HCT116 (cell line): ENCODE data around the gene TENM3. TPM values are rescaled to one million over a fixed set of nuclear protein-coding genes. Genes with fewer than 3 reads are reported as not detected.

Experiments used
- ATAC-seq: fragments of 200-7000 bp; cut with Tn5 transposase; 2 replicates; pipeline ENCODE4 v1.9.1; 2020; ENCODE audit warnings: mild to moderate bottlenecking, moderate library complexity
- BruUV-seq: library from RNA; stranded (reverse); fragments of 400-500 nt; replicated peaks from 2 replicates; lab custom pipeline; 2021; lab: Mats Ljungman, UMichigan
- CTCF ChIA-PET: fragments of 300-600 bp; sonication (Branson Sonifier 250); formaldehyde crosslinking; loops from one replicate; lab custom pipeline; 2021; ENCODE audit warnings: antibody characterized with exemption; lab: Charles Lee
- POLR2A ChIA-PET: fragments of 300-600, 350-600 bp; sonication (Branson Sonifier 250); formaldehyde crosslinking; loops from one replicate; lab custom pipeline; 2021; ENCODE audit warnings: antibody characterized with exemption; lab: Charles Lee
- RAD21 ChIA-PET, 2 experiments: fragments of 300-600 bp; sonication (Branson Sonifier 250); formaldehyde crosslinking; loops; one replicate each; lab custom pipeline; 2023; ENCODE audit warnings: low total read pairs in 2 of 2; ENCODE audit not compliant: uncharacterized antibody in 2 of 2, unreplicated experiment in 2 of 2, low non-redundant PET in 1 of 2; lab: Charles Lee
- DNase-seq: peaks from one replicate; pipeline ENCODE4 v3.0.0-alpha.2; 2010; ENCODE audit warnings: low read depth, low spot score
- H2AFZ ChIP-seq: fragments of 200-600 bp; shearing (Covaris generic), sonication (generic); 2 replicates; pipeline ENCODE4 v1.6.1; 2017; ENCODE audit warnings: low read depth, mixed run types, mixed read lengths, antibody characterized with exemption, low read length; ENCODE audit not compliant: poor library complexity, severe bottlenecking
- H3K27ac ChIP-seq: 2 replicates; pipeline ENCODE4 v1.5.1; 2012; ENCODE audit warnings: low read depth, low read length
- H3K27me3 ChIP-seq: fragments of 200-600 bp; sonication (generic); 2 replicates; pipeline ENCODE4 v1.6.1; 2016; ENCODE audit warnings: mixed run types, low read length, mixed read lengths; ENCODE audit not compliant: insufficient read depth
- H3K36me3 ChIP-seq, 2 experiments: fragments of 200-500 bp in 1 of 2; fragments of 200-600 bp in 1 of 2; sonication (Bioruptor generic) in 1 of 2; sonication (generic) in 1 of 2; 2 replicates each; pipeline versions ENCODE4 v1.5.1 to v1.6.1; 2014 to 2016; ENCODE audit warnings: low read length in 2 of 2, inconsistent platforms in 1 of 2, mixed read lengths in 1 of 2, mixed run types in 1 of 2; ENCODE audit not compliant: insufficient read depth in 2 of 2, control insufficient read depth in 1 of 2
- H3K4me1 ChIP-seq, 2 experiments: fragments of 200-600 bp in 1 of 2; sonication (generic) in 1 of 2; 2 replicates each; pipeline versions ENCODE4 v1.5.1 to v1.6.1; 2012 to 2017; ENCODE audit warnings: low read length in 2 of 2, inconsistent platforms in 1 of 2, mild to moderate bottlenecking in 1 of 2, mixed read lengths in 1 of 2, mixed run types in 1 of 2, moderate library complexity in 1 of 2; ENCODE audit not compliant: insufficient read depth in 2 of 2, control insufficient read depth in 1 of 2
- H3K4me2 ChIP-seq: fragments of 200-600 bp; sonication (generic); 2 replicates; pipeline ENCODE4 v1.6.1; 2017; ENCODE audit warnings: mixed run types, low read length, mixed read lengths
- H3K4me3 ChIP-seq, 2 experiments: fragments of 200-600 bp in 1 of 2; sonication (generic) in 1 of 2; replicated peaks in 1 of 2; 2 replicates each; pipeline ENCODE4 v1.5.1; 2011 to 2016; ENCODE audit warnings: low read length in 2 of 2, control low read depth in 1 of 2, low read depth in 1 of 2, mild to moderate bottlenecking in 1 of 2, mixed read lengths in 1 of 2, mixed run types in 1 of 2
- H3K79me2 ChIP-seq: fragments of 200-600 bp; sonication (generic); 2 replicates; pipeline ENCODE4 v1.6.1; 2017; ENCODE audit warnings: mild to moderate bottlenecking, mixed run types, low read length, moderate library complexity, mixed read lengths; ENCODE audit not compliant: insufficient read depth
- H3K9ac ChIP-seq: fragments of 200-600 bp; sonication (generic); 2 replicates; pipeline ENCODE4 v1.6.1; 2016; ENCODE audit warnings: low read length, mixed read lengths
- H3K9me2 ChIP-seq: fragments of 200-600 bp; sonication (generic), shearing (Covaris generic); 2 replicates; pipeline ENCODE4 v1.6.1; 2017; ENCODE audit warnings: mixed run types, mild to moderate bottlenecking, moderate library complexity; ENCODE audit not compliant: insufficient read depth
- H3K9me3 ChIP-seq, 2 experiments: fragments of 200-500 bp in 1 of 2; fragments of 200-600 bp in 1 of 2; sonication (Bioruptor generic) in 1 of 2; sonication (generic) in 1 of 2; 2 replicates each; pipeline ENCODE4 v1.6.1; 2014 to 2017; ENCODE audit warnings: low read length in 2 of 2, mixed read lengths in 2 of 2, inconsistent platforms in 1 of 2, low read depth in 1 of 2, mild to moderate bottlenecking in 1 of 2, mixed run types in 1 of 2, moderate library complexity in 1 of 2; ENCODE audit not compliant: control insufficient read depth in 1 of 2, insufficient read depth in 1 of 2
- H4K20me1 ChIP-seq: fragments of 200-600 bp; sonication (generic), shearing (Covaris generic); 2 replicates; pipeline ENCODE4 v1.6.1; 2017; ENCODE audit warnings: mixed run types, mild to moderate bottlenecking, moderate library complexity; ENCODE audit not compliant: insufficient read depth
- CBX3 ChIP-seq: IDR thresholded peaks from 2 replicates; pipeline ENCODE4 v1.6.1; 2012; ENCODE audit warnings: low read depth
- CEBPB ChIP-seq: IDR thresholded peaks from 2 replicates; pipeline ENCODE4 v1.6.1; 2012; ENCODE audit warnings: low read depth
- EGR1 ChIP-seq: IDR thresholded peaks from 2 replicates; pipeline ENCODE4 v1.6.1; 2012; ENCODE audit warnings: low read depth
- ELF1 ChIP-seq: IDR thresholded peaks from 2 replicates; pipeline ENCODE4 v1.6.1; 2012; ENCODE audit warnings: low read depth, borderline replicate concordance
- EZH2 ChIP-seq: fragments of 200-600 bp; sonication (generic); IDR thresholded peaks from 2 replicates; pipeline ENCODE4 v1.6.1; 2017; ENCODE audit warnings: antibody characterized with exemption, mixed run types
- EZH2phosphoT487 ChIP-seq: fragments of 200-600 bp; IDR thresholded peaks from 2 replicates; pipeline ENCODE4 v1.6.1; 2018; ENCODE audit warnings: antibody characterized with exemption, borderline replicate concordance
- FOSL1 ChIP-seq: IDR thresholded peaks from 2 replicates; pipeline ENCODE4 v1.6.1; 2012; ENCODE audit warnings: low read depth
- POLR2AphosphoS5 ChIP-seq: IDR thresholded peaks from 2 replicates; pipeline ENCODE4 v1.6.1; 2011; ENCODE audit warnings: mild to moderate bottlenecking, low read depth, low read length, moderate library complexity
- RAD21 ChIP-seq: IDR thresholded peaks from 2 replicates; pipeline ENCODE4 v1.6.1; 2012; ENCODE audit warnings: low read depth, mild to moderate bottlenecking
- SP1 ChIP-seq: IDR thresholded peaks from 2 replicates; pipeline ENCODE4 v1.6.1; 2012; ENCODE audit warnings: low read depth
- SRF ChIP-seq: IDR thresholded peaks from 2 replicates; pipeline ENCODE4 v1.6.1; 2012; ENCODE audit warnings: low read depth
- TCF7L2 ChIP-seq: IDR thresholded peaks from 2 replicates; pipeline ENCODE4 v1.7.0; 2011; ENCODE audit warnings: borderline replicate concordance, inconsistent platforms; ENCODE audit not compliant: insufficient read depth, insufficient read length; ENCODE audit errors: extremely low read depth
- YY1 ChIP-seq: IDR thresholded peaks from 2 replicates; pipeline ENCODE4 v1.6.1; 2011; ENCODE audit warnings: low read length, low read depth, moderate library complexity, mild to moderate bottlenecking; ENCODE audit not compliant: insufficient replicate concordance; ENCODE audit errors: extremely low read depth
- ZBTB33 ChIP-seq: IDR thresholded peaks from 2 replicates; pipeline ENCODE4 v1.6.1; 2011; ENCODE audit warnings: mild to moderate bottlenecking, low read length, moderate library complexity; ENCODE audit not compliant: insufficient replicate concordance; ENCODE audit errors: extremely low read depth
- ZNF274 ChIP-seq: fragments of 200-500 bp; sonication (Bioruptor generic); IDR thresholded peaks from 2 replicates; pipeline ENCODE4 v1.6.1; 2014; ENCODE audit warnings: mild to moderate bottlenecking, low read depth, low read length, inconsistent platforms
- intact Hi-C: fragments of 100-400 bp; cut with micrococcal nuclease; formaldehyde crosslinking; loops from 2 replicates; pipeline ENCODE4 v1.10.0; 2022
- total RNA-seq: library from RNA; stranded (reverse); gene quantifications from one replicate; pipeline ENCODE4 v1.2.1, GENCODE V29; 2021; ENCODE audit not compliant: unreplicated experiment
- TF ChIP-seq, protein P1 (sequence below), 3 experiments: fragments of 200-600 bp in 1 of 3; sonication (generic) in 1 of 3; IDR thresholded peaks in 2 of 3; conservative IDR thresholded peaks in 1 of 3; 2 replicates each; pipeline ENCODE4 v1.5.1; 2012 to 2017; ENCODE audit warnings: low read depth in 2 of 3, low read length in 2 of 3, antibody characterized with exemption in 1 of 3, borderline replicate concordance in 1 of 3, control low read depth in 1 of 3, mild to moderate bottlenecking in 1 of 3, mixed read lengths in 1 of 3, mixed run types in 1 of 3, moderate library complexity in 1 of 3; ENCODE audit not compliant: insufficient read depth in 1 of 3
- TF ChIP-seq, protein P2 (sequence below): IDR thresholded peaks from 2 replicates; pipeline ENCODE4 v1.6.1; 2012; ENCODE audit warnings: low read depth

TENM3 gene
- total RNA-seq, 1 experiment from 2014 or later: 0.54 TPM

GRCh38 chr4:182616476-182616875, 373.3 kb downstream of the TENM3 start:
- Histone ChIP-seq H3K9ac (no peak overlapping the region), H3K4me2 (no peak overlapping the region), H3K9me3 (no peaks in the 10 kb centered on the region), H3K27ac (no peak overlapping the region), H3K4me3 (no peak overlapping the region), H3K4me1 (no peaks in the 10 kb centered on the region), H3K36me3 (no peaks in the 10 kb centered on the region), H2AFZ (no peak overlapping the region), H3K27me3 (peaks cover 29% of the 10 kb centered on the region), H4K20me1 (no peaks in the 10 kb centered on the region), H3K79me2 (no peaks in the 10 kb centered on the region), H3K9me2 (no peaks in the 10 kb centered on the region)
- CTCF ChIA-PET: no interaction called here
- POLR2A ChIA-PET: no interaction called here
- RAD21 ChIA-PET: no interaction called here
- no peak for TF ChIP-seq RAD21
- TF ChIP-seq YY1: no peak
- TF ChIP-seq CEBPB: no peak
- TF ChIP-seq, protein P1, sequence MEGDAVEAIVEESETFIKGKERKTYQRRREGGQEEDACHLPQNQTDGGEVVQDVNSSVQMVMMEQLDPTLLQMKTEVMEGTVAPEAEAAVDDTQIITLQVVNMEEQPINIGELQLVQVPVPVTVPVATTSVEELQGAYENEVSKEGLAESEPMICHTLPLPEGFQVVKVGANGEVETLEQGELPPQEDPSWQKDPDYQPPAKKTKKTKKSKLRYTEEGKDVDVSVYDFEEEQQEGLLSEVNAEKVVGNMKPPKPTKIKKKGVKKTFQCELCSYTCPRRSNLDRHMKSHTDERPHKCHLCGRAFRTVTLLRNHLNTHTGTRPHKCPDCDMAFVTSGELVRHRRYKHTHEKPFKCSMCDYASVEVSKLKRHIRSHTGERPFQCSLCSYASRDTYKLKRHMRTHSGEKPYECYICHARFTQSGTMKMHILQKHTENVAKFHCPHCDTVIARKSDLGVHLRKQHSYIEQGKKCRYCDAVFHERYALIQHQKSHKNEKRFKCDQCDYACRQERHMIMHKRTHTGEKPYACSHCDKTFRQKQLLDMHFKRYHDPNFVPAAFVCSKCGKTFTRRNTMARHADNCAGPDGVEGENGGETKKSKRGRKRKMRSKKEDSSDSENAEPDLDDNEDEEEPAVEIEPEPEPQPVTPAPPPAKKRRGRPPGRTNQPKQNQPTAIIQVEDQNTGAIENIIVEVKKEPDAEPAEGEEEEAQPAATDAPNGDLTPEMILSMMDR (IDR thresholded peaks at IDR 0.05 in 2 of 3, conservative IDR thresholded peaks at IDR 0.05 in 1 of 3; ENCODE audit: borderline replicate concordance in 1 of 3, insufficient read depth in 1 of 3, low read depth in 2 of 3, low read length in 2 of 3): no peak
- no peak for TF ChIP-seq EZH2
- TF ChIP-seq SP1: no peak
- TF ChIP-seq ZBTB33: no peak
- TF ChIP-seq ZNF274: no peak
- TF ChIP-seq SRF: no peak
- no peak for TF ChIP-seq CBX3
- TF ChIP-seq, protein P2, sequence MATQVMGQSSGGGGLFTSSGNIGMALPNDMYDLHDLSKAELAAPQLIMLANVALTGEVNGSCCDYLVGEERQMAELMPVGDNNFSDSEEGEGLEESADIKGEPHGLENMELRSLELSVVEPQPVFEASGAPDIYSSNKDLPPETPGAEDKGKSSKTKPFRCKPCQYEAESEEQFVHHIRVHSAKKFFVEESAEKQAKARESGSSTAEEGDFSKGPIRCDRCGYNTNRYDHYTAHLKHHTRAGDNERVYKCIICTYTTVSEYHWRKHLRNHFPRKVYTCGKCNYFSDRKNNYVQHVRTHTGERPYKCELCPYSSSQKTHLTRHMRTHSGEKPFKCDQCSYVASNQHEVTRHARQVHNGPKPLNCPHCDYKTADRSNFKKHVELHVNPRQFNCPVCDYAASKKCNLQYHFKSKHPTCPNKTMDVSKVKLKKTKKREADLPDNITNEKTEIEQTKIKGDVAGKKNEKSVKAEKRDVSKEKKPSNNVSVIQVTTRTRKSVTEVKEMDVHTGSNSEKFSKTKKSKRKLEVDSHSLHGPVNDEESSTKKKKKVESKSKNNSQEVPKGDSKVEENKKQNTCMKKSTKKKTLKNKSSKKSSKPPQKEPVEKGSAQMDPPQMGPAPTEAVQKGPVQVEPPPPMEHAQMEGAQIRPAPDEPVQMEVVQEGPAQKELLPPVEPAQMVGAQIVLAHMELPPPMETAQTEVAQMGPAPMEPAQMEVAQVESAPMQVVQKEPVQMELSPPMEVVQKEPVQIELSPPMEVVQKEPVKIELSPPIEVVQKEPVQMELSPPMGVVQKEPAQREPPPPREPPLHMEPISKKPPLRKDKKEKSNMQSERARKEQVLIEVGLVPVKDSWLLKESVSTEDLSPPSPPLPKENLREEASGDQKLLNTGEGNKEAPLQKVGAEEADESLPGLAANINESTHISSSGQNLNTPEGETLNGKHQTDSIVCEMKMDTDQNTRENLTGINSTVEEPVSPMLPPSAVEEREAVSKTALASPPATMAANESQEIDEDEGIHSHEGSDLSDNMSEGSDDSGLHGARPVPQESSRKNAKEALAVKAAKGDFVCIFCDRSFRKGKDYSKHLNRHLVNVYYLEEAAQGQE: no peak
- no peak for TF ChIP-seq EZH2phosphoT487
- TF ChIP-seq POLR2AphosphoS5: no peak
- no peak for TF ChIP-seq TCF7L2
- TF ChIP-seq ELF1: no peak
- no peak for TF ChIP-seq FOSL1
- no peak for TF ChIP-seq EGR1
- DNase-seq (no peak), ATAC-seq (no peak)
- intact Hi-C loops: no loop called here
- no TSS peak for BruUV-seq
